Natural killer cell (primary cell): ENCODE results near the gene FRMD3. TPM values are rescaled to one million over a fixed set of nuclear protein-coding genes. Genes with fewer than 3 reads are reported as not detected.

Source experiments
- ATAC-seq, 3 donors: fragments of 150-1000 bp in 2 of 3; fragments of 200-7000 bp in 1 of 3; cut with Tn5 transposase; 1 replicate in 1 of 3; 2 replicates in 2 of 3; pipeline ENCODE4 v1.10.0; 2021; ENCODE audit warnings: mild to moderate bottlenecking in 2 of 3, moderate library complexity in 2 of 3
- DNase-seq, 2 donors: peaks; one replicate each; pipeline versions ENCODE4 v3.0.0 to v3.0.0-alpha.2; 2013 to 2021; ENCODE audit warnings: mixed read lengths in 1 of 2
- H3K27ac ChIP-seq: one replicate; pipeline ENCODE4 v1.5.1; 2013; ENCODE audit warnings: mild to moderate bottlenecking, low read length
- H3K27me3 ChIP-seq: one replicate; pipeline ENCODE4 v1.6.1; 2013; ENCODE audit warnings: low read length; ENCODE audit not compliant: control insufficient read depth, insufficient read depth
- H3K36me3 ChIP-seq: one replicate; pipeline ENCODE4 v1.6.1; 2013; ENCODE audit warnings: low read length; ENCODE audit not compliant: control insufficient read depth, insufficient read depth
- H3K4me1 ChIP-seq: one replicate; pipeline ENCODE4 v1.6.1; 2013; ENCODE audit warnings: low read length; ENCODE audit not compliant: control insufficient read depth, insufficient read depth
- H3K4me3 ChIP-seq: one replicate; pipeline ENCODE4 v1.5.1; 2013; ENCODE audit warnings: low read length
- H3K9me3 ChIP-seq: one replicate; pipeline ENCODE4 v1.6.1; 2013; ENCODE audit warnings: low read length; ENCODE audit not compliant: control insufficient read depth, insufficient read depth
- H3K27ac Mint-ChIP-seq, 2 donors: one replicate each; pipeline ENCODE4 v1.8.0; 2022; ENCODE audit warnings: mild to moderate bottlenecking in 2 of 2, mixed read lengths in 2 of 2, moderate library complexity in 1 of 2
- H3K27me3 Mint-ChIP-seq, 2 donors: one replicate each; pipeline ENCODE4 v1.8.0; 2022; ENCODE audit warnings: low read depth in 2 of 2, mixed read lengths in 2 of 2
- H3K36me3 Mint-ChIP-seq: one replicate; pipeline ENCODE4 v1.8.0; 2022; ENCODE audit warnings: mixed read lengths
- H3K4me1 Mint-ChIP-seq, 2 donors: one replicate each; pipeline ENCODE4 v1.8.0; 2022; ENCODE audit warnings: mixed read lengths in 2 of 2
- H3K4me3 Mint-ChIP-seq: one replicate; pipeline ENCODE4 v1.8.0; 2022; ENCODE audit warnings: mild to moderate bottlenecking, moderate library complexity, mixed read lengths
- H3K9me3 Mint-ChIP-seq, 2 donors: one replicate each; pipeline ENCODE4 v1.8.0; 2022; ENCODE audit warnings: mixed read lengths in 2 of 2
- CTCF ChIP-seq: fragments of 200-600 bp; IDR thresholded peaks from one replicate; pipeline ENCODE4 v1.8.0; 2022; ENCODE audit warnings: antibody characterized with exemption
- whole genome bisulfite sequencing: methylation state at CpG from one replicate; pipeline ENCODE4 v1.1.7; 2013; ENCODE audit warnings: missing lambda C conversion rate; ENCODE audit not compliant: insufficient coverage; 5-methylcytosine and 5-hydroxymethylcytosine counted together
- intact Hi-C: fragments of 100-400 bp; cut with micrococcal nuclease; formaldehyde crosslinking; loops from one replicate; pipeline ENCODE4 v1.14.2; 2022
- total RNA-seq, 4 donors: library from RNA; stranded (reverse); fragments of 120-200 nt in 1 of 4; gene quantifications; one replicate each; pipeline versions ENCODE4 v1.2.3 to v1.2.4, GENCODE V29; 2013 to 2022

Gene FRMD3
- total RNA-seq, 3 donors from 2014 or later (not counting 1 experiment from before 2014, with no cell fraction given), result 1.2 to 2.4 (median 2.1) TPM

GRCh38 chr9:83379045-83379444, 159.2 kb downstream of the FRMD3 start:
- Histone ChIP-seq H3K4me1 (no peaks in the 10 kb centered on the region), H3K27me3 (no peaks in the 10 kb centered on the region)
- H3K9me3 Mint-ChIP-seq, result no peaks in the 10 kb centered on the region

GRCh38 chr9:83372957-83373356, 165.2 kb downstream of the FRMD3 start:
- H3K4me3 Mint-ChIP-seq, result no peak overlapping the region
- WGBS, result 83% methylated on average over 4 of the region's 5 CpGs
- H3K27me3 Mint-ChIP-seq, result no peaks in the 10 kb centered on the region
- no peaks in the 10 kb centered on the region for H3K9me3 Mint-ChIP-seq
- intact Hi-C loops, result no loop called here
- no peak overlapping the region for H3K27ac ChIP-seq
- H3K27ac Mint-ChIP-seq, result no peak overlapping the region
- ATAC-seq (no peak), DNase-seq (no peak)
- H3K4me1 Mint-ChIP-seq, result no peaks in the 10 kb centered on the region
- no peaks in the 10 kb centered on the region for H3K27me3 ChIP-seq
- H3K36me3 Mint-ChIP-seq, result no peaks in the 10 kb centered on the region
- H3K4me3 ChIP-seq, result no peak overlapping the region
- H3K9me3 ChIP-seq, result no peaks in the 10 kb centered on the region
- H3K36me3 ChIP-seq, result no peaks in the 10 kb centered on the region
- TF ChIP-seq CTCF, result no peak
- H3K4me1 ChIP-seq, result no peaks in the 10 kb centered on the region

More at GRCh38 chr9:83379045-83379444, 159.2 kb downstream of the FRMD3 start:
- Mint-ChIP-seq H3K4me3 (no peak overlapping the region), H3K4me1 (no peaks in the 10 kb centered on the region), H3K36me3 (no peaks in the 10 kb centered on the region), H3K27me3 (no peaks in the 10 kb centered on the region), H3K27ac (no peak overlapping the region)
- DNase-seq, result no peak
- Histone ChIP-seq H3K36me3 (no peaks in the 10 kb centered on the region), H3K9me3 (no peaks in the 10 kb centered on the region), H3K4me3 (no peak overlapping the region), H3K27ac (no peak overlapping the region)
- TF ChIP-seq CTCF, result no peak
- no peak for ATAC-seq
- intact Hi-C loops, result no loop called here

GRCh38 chr9:83367326-83367725, 170.9 kb downstream of the FRMD3 start:
- no peaks in the 10 kb centered on the region for H3K36me3 Mint-ChIP-seq
- Histone ChIP-seq H3K9me3 (no peaks in the 10 kb centered on the region), H3K4me1 (no peaks in the 10 kb centered on the region), H3K36me3 (no peaks in the 10 kb centered on the region), H3K4me3 (no peak overlapping the region), H3K27ac (no peak overlapping the region), H3K27me3 (no peaks in the 10 kb centered on the region)
- no peak for ATAC-seq
- H3K27me3 Mint-ChIP-seq, result no peaks in the 10 kb centered on the region
- intact Hi-C loops, result no loop called here
- no peak overlapping the region for H3K4me3 Mint-ChIP-seq
- H3K4me1 Mint-ChIP-seq, result no peaks in the 10 kb centered on the region
- DNase-seq, result no peak
- H3K9me3 Mint-ChIP-seq, result peaks cover 0 to 3% of the 10 kb centered on the region in 2 donors
- no peak overlapping the region for H3K27ac Mint-ChIP-seq
- no peak for TF ChIP-seq CTCF
- no CpG with 5 or more reads among the region's 2 CpGs for WGBS

GRCh38 chr9:83362341-83362995, 175.7 kb downstream of the FRMD3 start:
- Histone ChIP-seq H3K9me3 (no peaks in the 10 kb centered on the region), H3K36me3 (no peaks in the 10 kb centered on the region), H3K27me3 (no peaks in the 10 kb centered on the region), H3K4me1 (no peaks in the 10 kb centered on the region), H3K27ac (no peak overlapping the region), H3K4me3 (no peak overlapping the region)
- DNase-seq (no peak), ATAC-seq (no peak)
- intact Hi-C loops, result no loop called here
- H3K27me3 Mint-ChIP-seq, result no peaks in the 10 kb centered on the region
- H3K27ac Mint-ChIP-seq, result no peak overlapping the region
- H3K9me3 Mint-ChIP-seq, result peaks cover 2 to 3% of the 10 kb centered on the region in 2 donors
- TF ChIP-seq CTCF, result no peak
- no peaks in the 10 kb centered on the region for H3K36me3 Mint-ChIP-seq
- H3K4me3 Mint-ChIP-seq, result no peak overlapping the region
- H3K4me1 Mint-ChIP-seq, result no peaks in the 10 kb centered on the region
